Renal cortical epithelial cell (primary cell): ENCODE results near the gene FRAS1. TPM values are rescaled to one million over a fixed set of nuclear protein-coding genes. Genes with fewer than 3 reads are reported as not detected.
"Not testable (repeated sequence)": the region's sequence is repeated elsewhere in the genome, so short reads cannot be mapped to it uniquely, and the experiment has no call there.

Experiments used
- DNase-seq: peaks from one replicate; pipeline ENCODE4 v3.0.0-alpha.2; 2011; ENCODE audit warnings: low read depth
- total RNA-seq: library from RNA; depleted of rRNA; stranded (reverse); fragments of >200 nt; gene quantifications from 2 replicates; pipeline ENCODE4 v1.2.3, GENCODE V29; 2014

FRAS1 gene
- total RNA-seq, 1 donor from 2014 or later = 30.3 TPM

GRCh38 chr4:78545275-78546246 is 488.4 kb downstream of the FRAS1 start:
- DNase-seq = no peak

- DNase-seq = not testable (repeated sequence)
Observed at GRCh38 chr4:78547899-78548298, 490.8 kb downstream of the FRAS1 start.

- not testable (repeated sequence) for DNase-seq
Observed at GRCh38 chr4:78548889-78549288, 491.8 kb downstream of the FRAS1 start.

GRCh38 chr4:78551420-78552351 is 494.6 kb downstream of the FRAS1 start, which contains the start of gene ANXA3:
ANXA3 (plus strand) TSS chr4:78551770; CDS start chr4:78554474, 2,704 bp downstream.
- no peak for DNase-seq

- peak; percentile 96 for DNase-seq
Observed at GRCh38 chr4:78552389-78553042, 495.4 kb downstream of the FRAS1 start.

- no peak for DNase-seq
Observed at GRCh38 chr4:78553043-78553396, 495.9 kb downstream of the FRAS1 start.

- DNase-seq = no peak
Observed at GRCh38 chr4:78553529-78554060, 496.5 kb downstream of the FRAS1 start.

GRCh38 chr4:78556665-78557064 is 499.5 kb downstream of the FRAS1 start:
- no peak for DNase-seq

- DNase-seq = no peak
Observed at GRCh38 chr4:78557841-78558240, 500.7 kb downstream of the FRAS1 start.

GRCh38 chr4:78558410-78558809 is 501.3 kb downstream of the FRAS1 start:
- no peak for DNase-seq

GRCh38 chr4:78560296-78560963 is 503.3 kb downstream of the FRAS1 start:
- DNase-seq = peak; percentile 80

GRCh38 chr4:78561677-78562076 is 504.6 kb downstream of the FRAS1 start:
- peak; percentile 56 for DNase-seq

- DNase-seq = no peak
Observed at GRCh38 chr4:78562687-78563086, 505.6 kb downstream of the FRAS1 start.

- DNase-seq = peak; percentile 68
Observed at GRCh38 chr4:78565971-78566372, 508.8 kb downstream of the FRAS1 start.

GRCh38 chr4:78566834-78567499 is 509.8 kb downstream of the FRAS1 start:
- DNase-seq = no peak

- no peak for DNase-seq
Observed at GRCh38 chr4:78567500-78568060, 510.5 kb downstream of the FRAS1 start.

GRCh38 chr4:78568640-78569305 is 511.6 kb downstream of the FRAS1 start:
- no peak for DNase-seq

GRCh38 chr4:78569306-78569821 is 512.2 kb downstream of the FRAS1 start:
- peak; percentile 91 for DNase-seq

- DNase-seq = no peak
Observed at GRCh38 chr4:78570117-78570516, 513.0 kb downstream of the FRAS1 start.
